Measurements from ENCODE around the gene SRGAP3. TPM values are rescaled to one million over a fixed set of nuclear protein-coding genes. Genes with fewer than 3 reads are reported as not detected.

The SRGAP3 gene
- total RNA-seq, 1 donor from 2014 or later = 3.9 TPM

GRCh38 chr3:8962226-8962861, 287.1 kb downstream of the SRGAP3 start:
- no peak for DNase-seq (ENCODE audit: low read depth)
- Mint-ChIP-seq H3K27me3 (ENCODE audit: low read depth, unreplicated experiment) (no peaks in the 10 kb centered on the region), H3K27ac (ENCODE audit: unreplicated experiment) (no peak overlapping the region), H3K36me3 (ENCODE audit: low read depth, unreplicated experiment) (no peaks in the 10 kb centered on the region), H3K4me1 (ENCODE audit: low read depth, unreplicated experiment) (peaks cover 12% of the 10 kb centered on the region), H3K4me3 (ENCODE audit: unreplicated experiment) (peak overlapping the region; percentile 96), H3K9me3 (ENCODE audit: unreplicated experiment) (no peaks in the 10 kb centered on the region)
- FAIRE-seq = no peak
- peaks cover 13% of the 10 kb centered on the region for H3K36me3 ChIP-seq (ENCODE audit: insufficient read depth, low read length)
- H3K9ac ChIP-seq (ENCODE audit: low read length) = peak overlapping the region; percentile 90
- H4K20me1 ChIP-seq (ENCODE audit: insufficient read depth, low read length) = no peaks in the 10 kb centered on the region
- peaks cover 50% of the 10 kb centered on the region for H3K79me2 ChIP-seq (ENCODE audit: insufficient read depth, low read length)
- H3K4me1 ChIP-seq (ENCODE audit: insufficient read depth, low read length) = peaks cover 29% of the 10 kb centered on the region
- H3K27ac ChIP-seq (ENCODE audit: low read depth, low read length) = peak overlapping the region; percentile 81
- peak overlapping the region; percentile 88 for H3K4me3 ChIP-seq (ENCODE audit: insufficient read depth, low read depth, low read length)
- no peaks in the 10 kb centered on the region for H3K9me3 ChIP-seq (ENCODE audit: insufficient read depth, low read depth, low read length)
- H3K27me3 ChIP-seq (ENCODE audit: insufficient read depth, low read length) = no peaks in the 10 kb centered on the region
- peak overlapping the region; percentile 88 for H3K4me2 ChIP-seq (ENCODE audit: low read length)
- no peak for TF ChIP-seq CTCF (IDR thresholded peaks at IDR 0.05; ENCODE audit: insufficient read depth, low read depth, low read length)
- TF ChIP-seq EZH2 (IDR thresholded peaks at IDR 0.05; ENCODE audit: insufficient read depth, low read length) = no peak
- no peak overlapping the region for H2AFZ ChIP-seq (ENCODE audit: low read depth, low read length)

GRCh38 chr3:8959668-8960067, 289.8 kb downstream of the SRGAP3 start:
- Histone ChIP-seq H2AFZ (ENCODE audit: low read depth, low read length) (no peak overlapping the region), H3K9me3 (ENCODE audit: insufficient read depth, low read depth, low read length) (no peaks in the 10 kb centered on the region), H3K4me2 (ENCODE audit: low read length) (no peak overlapping the region), H3K27me3 (ENCODE audit: insufficient read depth, low read length) (no peaks in the 10 kb centered on the region), H3K9ac (ENCODE audit: low read length) (no peak overlapping the region), H3K4me1 (ENCODE audit: insufficient read depth, low read length) (peaks cover 26% of the 10 kb centered on the region), H3K4me3 (ENCODE audit: insufficient read depth, low read depth, low read length) (no peak overlapping the region), H3K36me3 (ENCODE audit: insufficient read depth, low read length) (peaks cover 20% of the 10 kb centered on the region), H3K79me2 (ENCODE audit: insufficient read depth, low read length) (peaks cover 77% of the 10 kb centered on the region), H4K20me1 (ENCODE audit: insufficient read depth, low read length) (no peaks in the 10 kb centered on the region), H3K27ac (ENCODE audit: low read depth, low read length) (no peak overlapping the region)
- DNase-seq (ENCODE audit: low read depth) = no peak
- no peak overlapping the region for H3K27ac Mint-ChIP-seq (ENCODE audit: unreplicated experiment)
- TF ChIP-seq EZH2 (IDR thresholded peaks at IDR 0.05; ENCODE audit: insufficient read depth, low read length) (no peak), CTCF (IDR thresholded peaks at IDR 0.05; ENCODE audit: insufficient read depth, low read depth, low read length) (no peak)
- no peaks in the 10 kb centered on the region for H3K9me3 Mint-ChIP-seq (ENCODE audit: unreplicated experiment)
- no peaks in the 10 kb centered on the region for H3K27me3 Mint-ChIP-seq (ENCODE audit: low read depth, unreplicated experiment)
- no peak overlapping the region for H3K4me3 Mint-ChIP-seq (ENCODE audit: unreplicated experiment)
- no peak for FAIRE-seq
- peaks cover 12% of the 10 kb centered on the region for H3K4me1 Mint-ChIP-seq (ENCODE audit: low read depth, unreplicated experiment)
- no peaks in the 10 kb centered on the region for H3K36me3 Mint-ChIP-seq (ENCODE audit: low read depth, unreplicated experiment)
